Activated CD4-positive, alpha-beta T cell treated with anti-CD3 and anti-CD28 coated beads, Interleukin-2, amount 50 U/mL, for 24 hours (primary cell): Measurements from ENCODE around the gene PRRT2.

Source experiments
- DNase-seq, 2 donors: peaks; one replicate each; pipeline ENCODE4 v3.0.0-alpha.2; 2020; ENCODE audit warnings: low read depth in 1 of 2, low spot score in 1 of 2

PRRT2 gene

GRCh38 chr16:29858974-29859373, 47.0 kb downstream of the PRRT2 start:
- DNase-seq, result no peak

DNA sequence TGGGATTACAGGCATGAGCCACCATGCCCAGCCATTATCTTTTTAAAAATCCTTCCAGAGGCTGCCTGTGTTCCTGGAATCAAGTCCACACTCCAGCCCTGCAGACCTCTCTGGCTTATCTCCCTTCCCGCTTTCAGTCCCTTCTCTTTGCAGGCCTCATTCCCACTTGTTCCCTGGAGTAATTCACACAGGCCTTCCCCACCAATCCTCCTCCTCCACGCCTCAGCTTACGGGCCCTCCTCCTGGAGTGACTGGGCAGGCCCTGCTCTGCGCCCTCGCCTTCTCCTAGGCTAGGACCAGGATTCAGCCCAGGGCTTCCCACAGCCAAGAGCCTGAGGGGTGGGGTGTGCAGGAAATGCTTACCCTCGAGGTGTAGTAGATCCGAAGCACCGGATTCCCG, 48.2 kb downstream of the PRRT2 start:
- DNase-seq, result no peak

DNA sequence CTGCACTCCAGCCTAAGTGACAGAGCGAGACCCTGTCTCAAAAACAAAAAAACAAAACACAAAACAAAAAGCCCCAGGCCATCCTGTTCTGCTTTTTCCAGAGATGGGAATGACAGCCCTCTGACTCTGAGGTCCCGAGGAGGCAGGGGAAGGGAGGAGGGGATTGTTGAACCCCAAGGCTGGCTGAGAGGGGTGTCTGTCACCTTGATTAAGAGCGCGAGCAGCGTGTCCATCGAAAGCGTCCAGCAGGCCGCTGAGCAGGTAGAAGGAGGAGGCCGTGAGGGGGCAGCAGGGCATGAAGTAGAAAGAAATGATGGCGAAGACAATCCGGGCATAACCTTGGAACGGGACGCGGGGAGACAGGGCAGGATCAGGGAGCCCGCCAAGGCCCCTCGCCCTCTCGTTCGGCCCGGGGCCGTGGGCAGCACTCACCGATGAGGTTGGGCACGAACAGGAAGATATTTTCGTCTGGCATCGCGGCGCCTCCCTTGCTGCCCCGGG, 50.4 kb downstream of the PRRT2 start:
- no peak for DNase-seq

DNA sequence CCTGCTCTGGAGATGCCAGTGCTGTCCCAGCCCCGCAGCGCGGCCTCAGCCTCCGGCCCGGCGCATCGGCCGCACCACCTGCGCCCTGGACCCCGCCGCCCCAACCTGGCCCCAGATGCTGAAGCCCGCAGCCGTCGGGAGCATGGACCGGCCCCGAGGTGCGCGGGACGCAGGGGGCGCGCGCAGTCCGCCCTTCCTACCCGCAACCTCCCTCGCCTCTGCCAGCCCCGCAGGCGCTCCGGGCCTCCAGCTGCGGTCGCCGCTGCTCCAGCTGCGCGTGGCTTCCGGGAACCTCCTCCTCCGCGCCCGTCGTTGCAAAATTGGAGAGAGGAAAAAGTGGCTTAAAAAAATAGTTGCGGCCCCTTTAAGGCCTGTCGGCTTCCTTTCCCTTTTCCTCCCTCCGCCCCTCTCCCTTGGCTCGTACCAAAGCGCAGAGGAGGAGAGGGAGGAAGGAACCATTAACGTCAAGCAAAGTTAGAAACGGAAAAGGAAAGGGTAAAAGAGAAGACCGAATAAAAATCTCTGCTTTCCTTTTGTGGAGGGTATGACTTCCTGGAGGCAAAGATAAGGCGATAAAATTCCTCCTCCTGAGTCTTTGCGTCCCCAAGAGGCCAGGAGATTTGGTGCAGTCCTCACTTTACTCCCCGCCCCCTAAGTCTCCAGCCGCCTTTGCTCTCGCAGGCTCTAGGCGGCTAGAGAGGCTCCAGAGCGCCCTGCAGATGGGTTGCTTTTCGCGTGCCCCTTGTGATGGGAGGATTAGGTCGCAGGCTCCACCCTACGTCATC, 51.1 kb downstream of the PRRT2 start, which contains the start of gene CDIPT:
Gene CDIPT (minus strand): TSS at position 343 of the 785 bp plus-strand sequence. CDS start 369 bp downstream, outside the sequence.
- DNase-seq, result peak; percentile 74 to 92

GRCh38 chr16:29863669-29863984, 51.6 kb downstream of the PRRT2 start:
- DNase-seq, result no peak

- no peak for DNase-seq
Measured at GRCh38 chr16:29864205-29864604, 52.2 kb downstream of the PRRT2 start.
